Urinary bladder (tissue), 4 donors: ENCODE data around the gene MPST. TPM values are rescaled to one million over a fixed set of nuclear protein-coding genes. Genes with fewer than 3 reads are reported as not detected.

Experiments
- DNase-seq: peaks from one replicate; pipeline ENCODE4 v3.0.0-alpha.2; 2015; ENCODE audit errors: extremely low spot score
- H3K27ac ChIP-seq: one replicate; pipeline ENCODE4 v1.5.1; 2013; ENCODE audit warnings: low read depth, mild to moderate bottlenecking, moderate library complexity
- H3K36me3 ChIP-seq: one replicate; pipeline ENCODE4 v1.6.1; 2013; ENCODE audit warnings: mild to moderate bottlenecking, moderate library complexity; ENCODE audit not compliant: insufficient read depth
- H3K4me1 ChIP-seq: one replicate; pipeline ENCODE4 v1.6.1; 2013; ENCODE audit warnings: mild to moderate bottlenecking, moderate library complexity; ENCODE audit not compliant: insufficient read depth
- H3K4me3 ChIP-seq: one replicate; pipeline ENCODE4 v1.5.1; 2013; ENCODE audit warnings: low read depth, low read length
- WGBS: extraction: QIAGEN DNeasy Blood & Tissue Kit; methylation state at CpG from one replicate; pipeline ENCODE4 v1.1.7; 2013; 5-methylcytosine and 5-hydroxymethylcytosine counted together
- polyA plus RNA-seq: library from polyadenylated mRNA; stranded (reverse); fragments of 200-250 nt; gene quantifications from one replicate; pipeline ENCODE4 v1.2.3, GENCODE V29; 2013
- total RNA-seq: library from RNA; depleted of rRNA; stranded (reverse); fragments of >200 nt; gene quantifications from one replicate; pipeline ENCODE4 v1.2.3, GENCODE V29; 2014
- donor health status: healthy with polysubstance abuse.
- donor health status: healthy.

The MPST gene
- total RNA-seq (44.1 TPM), polyA plus RNA-seq (123 TPM)

- peak within 1 kb of the TSS; percentile 83 for H3K4me3 ChIP-seq
- no peak for DNase-seq
- WGBS, result under 1% methylated on average over 107 of the region's 107 CpGs
- no peaks in the 10 kb centered on the region for H3K4me1 ChIP-seq
- H3K27ac ChIP-seq, result peak within 1 kb of the TSS; percentile 84
- no peaks in the 10 kb centered on the region for H3K36me3 ChIP-seq
These were observed at the start of gene MPST, which contains the start of gene TST for GRCh38 chr22:37019309-37020191. Gene MPST, plus strand, starts transcription at chr22:37019742. Its CDS starts 95 bp downstream, at chr22:37019837. Gene TST, minus strand, starts transcription at chr22:37019447. Its CDS starts 715 bp downstream, at chr22:37018732.

GRCh38 chr22:36971341-36972125, 48.0 kb upstream of the MPST start:
- whole genome bisulfite sequencing, result 54% methylated on average over 19 of the region's 19 CpGs

GRCh38 chr22:36976606-36977005, 42.9 kb upstream of the MPST start:
- H3K4me3 ChIP-seq, result no peak overlapping the region
- no peak for DNase-seq
- H3K4me1 ChIP-seq, result no peaks in the 10 kb centered on the region
- H3K36me3 ChIP-seq, result no peaks in the 10 kb centered on the region
- H3K27ac ChIP-seq, result no peak overlapping the region
- WGBS, result 86% methylated on average over 4 of the region's 4 CpGs

More at GRCh38 chr22:36971341-36972125, 48.0 kb upstream of the MPST start:
- Histone ChIP-seq H3K4me1 (no peaks in the 10 kb centered on the region), H3K27ac (no peak overlapping the region), H3K4me3 (no peak overlapping the region), H3K36me3 (no peaks in the 10 kb centered on the region)
- peak; percentile 58 for DNase-seq

- no peaks in the 10 kb centered on the region for H3K36me3 ChIP-seq
- DNase-seq, result no peak
- peak overlapping the region; percentile 10 for H3K4me3 ChIP-seq
- no peak overlapping the region for H3K27ac ChIP-seq
- WGBS, result 26% methylated on average over 13 of the region's 13 CpGs
- H3K4me1 ChIP-seq, result no peaks in the 10 kb centered on the region
These were observed 42.1 kb upstream of the MPST start for GRCh38 chr22:36977401-36977861.

GRCh38 chr22:36977947-36978660, 41.4 kb upstream of the MPST start:
- DNase-seq, result peak; percentile 84
- H3K27ac ChIP-seq, result no peak overlapping the region
- no peaks in the 10 kb centered on the region for H3K36me3 ChIP-seq
- WGBS, result 13% methylated on average over 18 of the region's 18 CpGs
- peak overlapping the region; percentile 10 for H3K4me3 ChIP-seq
- H3K4me1 ChIP-seq, result no peaks in the 10 kb centered on the region

- no peak overlapping the region for H3K4me3 ChIP-seq
- no peak for DNase-seq
- no peak overlapping the region for H3K27ac ChIP-seq
- no peaks in the 10 kb centered on the region for H3K4me1 ChIP-seq
- 88% methylated on average over 13 of the region's 13 CpGs for WGBS
- no peaks in the 10 kb centered on the region for H3K36me3 ChIP-seq
These were observed 40.3 kb upstream of the MPST start for GRCh38 chr22:36979016-36979910.

- WGBS, result 74% methylated on average over 16 of the region's 16 CpGs
- no peaks in the 10 kb centered on the region for H3K36me3 ChIP-seq
- no peaks in the 10 kb centered on the region for H3K4me1 ChIP-seq
- no peak overlapping the region for H3K27ac ChIP-seq
- no peak for DNase-seq
- no peak overlapping the region for H3K4me3 ChIP-seq
These were observed 38.2 kb upstream of the MPST start for GRCh38 chr22:36981247-36981775.

GRCh38 chr22:36982136-36982535, 37.4 kb upstream of the MPST start:
- whole genome bisulfite sequencing, result 63% methylated on average over 5 of the region's 5 CpGs
- no peaks in the 10 kb centered on the region for H3K4me1 ChIP-seq
- DNase-seq, result no peak
- no peaks in the 10 kb centered on the region for H3K36me3 ChIP-seq
- no peak overlapping the region for H3K27ac ChIP-seq
- no peak overlapping the region for H3K4me3 ChIP-seq

GRCh38 chr22:36985211-36985889, 34.2 kb upstream of the MPST start:
- Histone ChIP-seq H3K4me3 (no peak overlapping the region), H3K4me1 (no peaks in the 10 kb centered on the region), H3K36me3 (no peaks in the 10 kb centered on the region), H3K27ac (no peak overlapping the region)
- 83% methylated on average over 10 of the region's 10 CpGs for WGBS
- DNase-seq, result no peak

- H3K4me1 ChIP-seq, result no peaks in the 10 kb centered on the region
- no peak overlapping the region for H3K27ac ChIP-seq
- WGBS, result 49% methylated on average over 8 of the region's 8 CpGs
- no peak for DNase-seq
- no peaks in the 10 kb centered on the region for H3K36me3 ChIP-seq
- no peak overlapping the region for H3K4me3 ChIP-seq
These were observed 33.2 kb upstream of the MPST start for GRCh38 chr22:36986242-36986821.

GRCh38 chr22:36988075-36988832, 31.3 kb upstream of the MPST start:
- DNase-seq, result no peak
- H3K27ac ChIP-seq, result no peak overlapping the region
- 77% methylated on average over 12 of the region's 12 CpGs for WGBS
- no peaks in the 10 kb centered on the region for H3K4me1 ChIP-seq
- no peaks in the 10 kb centered on the region for H3K36me3 ChIP-seq
- H3K4me3 ChIP-seq, result no peak overlapping the region
